ENCODE measurements around the gene PDE4DIP.
"Not testable (repeated sequence)": the region's sequence is repeated elsewhere in the genome, so short reads cannot be mapped to it uniquely, and the experiment has no call there.

The PDE4DIP gene

GRCh38 chr1:148975866-148976537 lies 131.8 kb downstream of the PDE4DIP start:
- not testable (repeated sequence) for DNase-seq (ENCODE audit: low read depth)

GRCh38 chr1:148977785-148978184 lies 133.6 kb downstream of the PDE4DIP start:
- DNase-seq (ENCODE audit: low read depth) = not testable (repeated sequence)

- not testable (repeated sequence) for DNase-seq (ENCODE audit: low read depth)
These were observed 145.2 kb downstream of the PDE4DIP start for GRCh38 chr1:148989378-148989777.

- not testable (repeated sequence) for DNase-seq (ENCODE audit: low read depth)
These were observed 146.1 kb downstream of the PDE4DIP start for GRCh38 chr1:148990233-148990788.

GRCh38 chr1:148991818-148992217 lies 147.6 kb downstream of the PDE4DIP start:
- not testable (repeated sequence) for DNase-seq (ENCODE audit: low read depth)

- DNase-seq (ENCODE audit: low read depth) = not testable (repeated sequence)
These were observed 148.1 kb downstream of the PDE4DIP start for GRCh38 chr1:148992364-148992763.

- DNase-seq (ENCODE audit: low read depth) = not testable (repeated sequence)
These were observed 152.4 kb downstream of the PDE4DIP start for GRCh38 chr1:148996449-148997224.

- DNase-seq (ENCODE audit: low read depth) = not testable (repeated sequence)
These were observed 153.2 kb downstream of the PDE4DIP start for GRCh38 chr1:148997405-148997804.

- DNase-seq (ENCODE audit: low read depth) = not testable (repeated sequence)
These were observed 158.4 kb downstream of the PDE4DIP start for GRCh38 chr1:149002664-149003063.

GRCh38 chr1:149008326-149008725 lies 164.1 kb downstream of the PDE4DIP start:
- DNase-seq (ENCODE audit: low read depth) = not testable (repeated sequence)

- not testable (repeated sequence) for DNase-seq (ENCODE audit: low read depth)
These were observed 164.5 kb downstream of the PDE4DIP start for GRCh38 chr1:149008769-149009168.

- not testable (repeated sequence) for DNase-seq (ENCODE audit: low read depth)
These were observed 165.5 kb downstream of the PDE4DIP start for GRCh38 chr1:149009761-149010160.

- DNase-seq (ENCODE audit: low read depth) = not testable (repeated sequence)
These were observed 168.4 kb downstream of the PDE4DIP start for GRCh38 chr1:149012599-149012998.

GRCh38 chr1:149013513-149013912 lies 169.3 kb downstream of the PDE4DIP start:
- DNase-seq (ENCODE audit: low read depth) = not testable (repeated sequence)

GRCh38 chr1:149015522-149015921 lies 171.3 kb downstream of the PDE4DIP start:
- not testable (repeated sequence) for DNase-seq (ENCODE audit: low read depth)

- DNase-seq (ENCODE audit: low read depth) = not testable (repeated sequence)
These were observed 172.4 kb downstream of the PDE4DIP start for GRCh38 chr1:149016626-149017025.

GRCh38 chr1:149018577-149018976 lies 174.3 kb downstream of the PDE4DIP start:
- DNase-seq (ENCODE audit: low read depth) = not testable (repeated sequence)

GRCh38 chr1:149024327-149024726 lies 180.1 kb downstream of the PDE4DIP start:
- not testable (repeated sequence) for DNase-seq (ENCODE audit: low read depth)

- DNase-seq (ENCODE audit: low read depth) = not testable (repeated sequence)
These were observed 189.7 kb downstream of the PDE4DIP start for GRCh38 chr1:149033916-149034315.

- DNase-seq (ENCODE audit: low read depth) = not testable (repeated sequence)
These were observed 198.8 kb downstream of the PDE4DIP start for GRCh38 chr1:149043056-149043455.

GRCh38 chr1:149064611-149065010 lies 220.4 kb downstream of the PDE4DIP start:
- not testable (repeated sequence) for DNase-seq (ENCODE audit: low read depth)

GRCh38 chr1:149075505-149076127 lies 231.4 kb downstream of the PDE4DIP start:
- DNase-seq (ENCODE audit: low read depth) = not testable (repeated sequence)

All from stimulated activated CD8-positive, alpha-beta memory T cell treated with anti-CD3 and anti-CD28 coated beads, Interleukin-7, amount 100 ng/mL, for 24 hours (primary cell).